GM21390 (cell line): ENCODE measurements around the gene PRSS57.
A peak's percentile ranks its signal among the peaks of the same experiment; 100 is the strongest.
"Not testable (repeated sequence)": the region's sequence is repeated elsewhere in the genome, so short reads cannot be mapped to it uniquely, and the experiment has no call there.

Experiments used
- ATAC-seq: cut with Tn5 transposase; IDR thresholded peaks from one replicate; pipeline ENCODE4 v1.9.1; 2021; ENCODE audit not compliant: unreplicated experiment

Gene PRSS57

DNA sequence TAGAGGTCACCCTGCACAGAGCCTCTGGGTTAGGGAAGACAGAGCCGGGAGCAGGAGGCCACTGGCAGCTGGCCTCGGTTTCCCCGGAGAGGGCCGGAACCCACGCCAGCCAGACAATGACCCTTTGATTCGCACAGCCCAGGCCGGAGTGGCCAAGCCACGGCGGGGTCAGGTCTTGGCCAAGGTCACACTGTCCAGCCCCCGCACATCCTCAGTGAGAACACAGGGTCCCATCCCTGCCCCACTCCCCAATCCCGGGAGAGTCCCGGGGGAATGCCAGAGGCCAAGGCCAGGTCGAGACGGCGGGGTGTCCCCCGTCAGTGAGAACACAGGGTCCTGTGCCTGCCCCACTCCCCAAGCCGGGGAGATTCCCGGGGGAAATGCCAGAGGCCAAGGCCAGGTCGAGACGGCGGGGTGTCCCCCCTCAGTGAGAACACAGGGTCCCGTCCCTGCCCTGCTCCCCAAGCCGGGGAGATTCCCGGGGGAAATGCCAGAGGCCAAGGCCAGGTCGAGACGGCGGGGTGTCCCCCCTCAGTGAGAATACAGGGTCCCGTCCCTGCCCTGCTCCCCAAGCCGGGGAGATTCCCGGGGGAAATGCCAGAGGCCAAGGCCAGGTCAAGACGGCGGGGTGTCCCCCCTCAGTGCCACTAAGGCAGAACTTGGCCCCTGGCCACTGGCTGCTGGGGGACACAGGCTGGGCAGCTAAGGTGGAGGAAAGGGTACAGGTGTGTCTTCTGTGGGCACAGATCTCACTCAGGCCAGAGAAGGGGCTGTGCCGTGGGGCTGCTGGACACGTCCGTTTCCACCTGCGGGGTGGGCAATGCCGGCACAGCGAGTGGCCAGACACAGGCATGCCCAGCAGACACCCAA, 20.7 kb downstream of the PRSS57 start:
- no peak for ATAC-seq

DNA sequence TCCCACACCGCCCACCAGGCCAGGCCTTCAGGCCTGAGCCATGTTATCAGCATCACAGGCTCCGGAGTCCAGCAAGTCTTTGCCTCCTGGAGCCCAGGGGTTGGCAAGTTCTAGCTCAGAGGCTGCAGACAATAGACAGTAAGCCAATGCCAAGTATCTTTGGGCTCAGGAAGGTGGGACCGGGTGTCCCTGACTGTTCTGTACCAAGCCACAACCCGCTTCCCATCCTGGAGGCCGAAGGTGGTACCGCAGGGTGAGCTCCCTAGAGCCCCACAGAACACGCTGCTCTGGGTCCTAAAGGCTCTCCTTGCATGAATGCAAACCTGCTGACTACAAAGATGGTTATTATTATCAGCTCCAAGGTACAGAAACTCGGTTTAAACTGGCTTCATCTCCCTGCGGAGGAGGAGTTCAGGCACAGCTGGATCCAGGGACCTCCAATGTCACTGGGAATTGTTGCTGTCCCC, 24.6 kb downstream of the PRSS57 start:
- ATAC-seq, result no peak

DNA sequence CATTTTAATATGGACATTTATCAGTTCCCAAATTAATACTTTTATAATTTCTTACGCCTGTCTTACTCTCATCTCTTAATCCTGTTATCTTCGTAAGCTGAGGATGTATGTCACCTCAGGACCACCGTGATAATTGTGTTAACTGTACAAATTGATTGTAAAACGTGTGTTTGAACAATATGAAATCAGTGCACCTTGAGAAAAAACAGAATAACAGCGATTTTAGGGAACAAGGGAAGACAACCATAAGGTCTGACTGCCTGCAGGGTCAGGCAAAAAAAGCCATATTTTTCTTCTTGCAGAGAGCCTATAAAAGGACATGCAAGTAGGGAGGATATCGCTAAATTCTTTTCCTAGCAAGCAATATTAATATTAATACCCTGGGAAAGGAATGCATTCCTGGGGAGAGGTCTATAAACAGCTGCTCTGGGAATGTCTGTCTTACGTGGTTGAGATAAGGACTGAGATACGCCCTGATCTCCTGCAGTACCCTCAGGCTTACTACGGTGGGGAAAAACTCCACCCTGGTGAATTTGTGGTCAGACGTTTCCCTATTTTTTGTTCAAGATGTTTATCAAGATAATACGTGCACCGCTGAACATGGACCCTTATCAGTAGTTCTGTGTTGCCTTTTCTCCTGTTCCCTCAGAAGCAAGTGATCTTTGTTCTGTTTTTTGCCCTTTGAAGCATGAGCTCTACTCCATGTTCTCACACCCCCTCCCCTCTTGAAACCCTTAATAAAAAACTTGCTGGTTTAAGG, 26.4 kb downstream of the PRSS57 start:
- ATAC-seq, result not testable (repeated sequence)

DNA sequence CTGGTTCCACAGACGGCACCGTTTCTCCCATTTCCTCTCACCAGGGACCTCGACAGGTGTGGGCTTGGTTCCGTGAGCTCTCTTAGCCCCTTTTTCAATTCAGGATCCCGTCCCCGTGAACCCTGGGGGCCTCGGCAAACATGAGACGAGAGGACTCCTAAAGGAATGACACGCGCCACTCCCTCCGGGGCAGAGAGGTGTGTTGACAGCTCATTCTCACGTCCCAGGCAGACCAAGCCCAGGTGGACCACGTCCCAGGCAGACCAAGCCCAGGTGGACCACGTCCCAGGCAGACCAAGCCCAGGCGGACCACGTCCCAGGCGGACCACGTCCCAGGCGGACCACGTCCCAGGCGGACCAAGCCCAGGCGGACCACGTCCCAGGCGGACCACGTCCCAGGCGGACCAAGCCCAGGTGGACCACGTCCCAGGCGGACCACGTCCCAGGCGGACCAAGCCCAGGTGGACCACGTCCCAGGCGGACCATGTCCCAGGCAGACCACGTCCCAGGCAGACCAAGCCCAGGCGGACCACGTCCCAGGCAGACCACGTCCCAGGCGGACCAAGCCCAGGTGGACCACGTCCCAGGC, 28.2 kb downstream of the PRSS57 start:
- ATAC-seq, result not testable (repeated sequence)

DNA sequence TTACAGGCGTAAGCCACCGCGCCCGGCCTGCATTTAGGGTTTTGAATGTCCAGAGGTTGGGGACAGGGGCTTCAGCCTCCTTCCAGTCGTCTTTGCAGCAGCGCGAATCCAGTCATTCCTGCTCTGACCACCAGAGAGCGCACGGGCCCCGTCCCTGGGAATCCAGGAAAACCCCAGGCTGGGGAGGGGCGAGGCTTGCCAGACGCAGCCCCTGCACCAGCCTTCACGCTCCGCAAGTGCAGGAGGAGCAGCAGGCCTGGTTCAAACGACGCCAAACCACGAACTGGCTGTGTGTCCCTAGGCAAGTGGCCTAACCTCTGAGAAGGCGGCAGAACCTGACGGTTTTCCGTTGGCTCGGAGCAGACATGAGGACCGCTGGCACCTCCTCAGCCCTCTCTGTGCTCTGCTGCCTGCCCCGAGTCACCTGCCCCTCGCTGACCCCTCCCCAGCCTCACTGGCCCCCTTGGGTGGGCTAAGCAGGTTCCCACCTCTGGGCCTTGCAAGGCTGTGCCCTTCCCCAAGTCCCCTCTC, 30.3 kb downstream of the PRSS57 start:
- no peak for ATAC-seq

DNA sequence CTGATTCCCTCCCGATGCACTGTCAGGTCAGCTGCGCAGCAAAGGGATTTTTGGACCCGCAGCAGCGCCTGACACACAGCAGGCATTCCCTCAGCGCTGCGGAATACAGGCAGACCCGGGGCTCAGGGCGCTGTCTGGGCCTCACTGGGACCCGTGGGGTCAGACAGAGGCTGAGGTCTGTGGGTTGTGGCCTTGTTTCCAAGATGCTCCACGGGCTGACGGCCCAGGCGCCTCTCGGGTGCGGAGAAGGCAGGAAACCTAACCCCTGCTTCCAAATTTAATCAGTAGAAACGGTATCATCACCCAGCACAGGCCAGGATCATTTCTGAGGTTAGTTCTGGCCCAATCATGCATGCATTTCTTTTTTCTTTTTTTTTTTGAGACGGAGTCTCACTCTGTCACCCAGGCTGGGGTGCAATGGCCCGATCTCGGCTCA, 31.6 kb downstream of the PRSS57 start:
- ATAC-seq, result no peak

DNA sequence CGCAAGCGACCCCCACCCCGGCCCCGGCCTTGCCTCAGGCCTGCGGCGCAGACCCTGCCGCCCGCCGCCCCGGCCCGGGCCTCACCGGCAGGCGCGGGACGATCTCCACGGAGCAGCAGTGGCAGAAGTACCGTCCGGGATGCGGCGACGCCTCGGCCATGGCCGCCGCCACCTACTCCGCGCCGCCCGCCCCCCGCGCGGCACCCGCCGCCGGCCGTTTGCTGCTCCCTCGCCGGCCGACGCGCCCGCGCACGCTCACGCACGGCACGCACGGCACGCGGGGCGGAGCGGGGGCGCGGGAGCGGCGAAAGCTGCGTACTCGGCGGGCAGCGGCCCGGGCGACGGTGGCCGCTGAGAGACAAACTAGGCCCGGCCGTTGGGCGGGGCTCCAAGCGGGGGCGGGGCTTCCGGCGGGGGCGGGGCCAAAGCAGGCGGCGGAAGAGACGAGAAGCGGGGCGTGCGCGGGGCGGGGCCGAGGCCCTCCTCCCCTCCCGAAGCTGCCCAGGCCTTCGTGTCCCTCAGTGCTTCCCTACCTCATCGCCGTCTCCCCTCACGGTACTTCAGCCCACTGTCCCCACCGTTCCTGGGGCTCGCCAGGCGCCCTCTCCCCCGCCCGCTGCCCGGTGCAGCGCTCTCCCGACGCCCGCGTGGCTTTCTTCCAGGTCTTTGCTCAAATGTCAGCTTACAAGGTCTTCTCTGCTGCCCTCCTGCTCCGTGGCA, 32.1 kb downstream of the PRSS57 start, which contains the start of gene RNF126:
Gene RNF126, minus strand, starts transcription at position 253 of the 720 bp plus-strand sequence. Its CDS starts 93 bp downstream, at position 160.
- ATAC-seq, result peak; percentile 57

DNA sequence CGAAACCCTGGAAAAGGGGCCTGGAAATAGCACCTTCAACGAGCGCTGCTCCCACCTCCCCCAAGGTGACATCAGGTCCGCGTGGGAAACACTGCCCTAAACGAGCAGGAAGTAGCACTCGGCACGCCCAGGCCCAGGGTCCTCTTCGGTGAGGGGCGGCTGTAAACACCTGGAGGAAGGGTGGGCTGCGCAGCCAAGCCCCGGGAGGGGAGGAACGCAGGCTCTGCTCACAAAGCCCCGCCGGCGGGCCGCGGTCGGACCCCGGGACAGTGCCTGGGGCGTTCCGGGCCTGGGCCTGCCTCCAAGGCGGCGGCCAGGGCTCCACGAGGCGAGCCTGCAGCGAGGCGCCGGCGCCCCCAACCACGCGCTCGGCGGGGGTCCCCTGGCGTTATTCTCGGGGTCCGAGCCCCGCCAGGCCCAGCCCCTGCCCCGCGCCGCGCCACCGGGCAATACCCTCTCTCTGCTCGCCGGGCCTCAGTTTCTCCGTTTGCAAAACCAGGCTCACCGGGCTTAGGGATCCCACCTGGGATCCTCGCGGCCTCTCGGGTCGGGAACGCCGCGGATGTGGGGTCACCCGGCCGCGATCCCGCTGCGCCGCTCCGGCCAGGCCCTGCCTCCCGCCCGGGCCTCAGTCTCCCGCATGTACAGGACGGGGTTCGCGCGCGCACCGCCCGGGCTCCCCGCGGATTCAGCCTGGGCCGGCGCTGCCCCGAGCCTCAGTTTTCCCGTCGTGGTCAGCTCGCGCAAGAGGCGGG, 32.9 kb downstream of the PRSS57 start:
- ATAC-seq, result no peak

DNA sequence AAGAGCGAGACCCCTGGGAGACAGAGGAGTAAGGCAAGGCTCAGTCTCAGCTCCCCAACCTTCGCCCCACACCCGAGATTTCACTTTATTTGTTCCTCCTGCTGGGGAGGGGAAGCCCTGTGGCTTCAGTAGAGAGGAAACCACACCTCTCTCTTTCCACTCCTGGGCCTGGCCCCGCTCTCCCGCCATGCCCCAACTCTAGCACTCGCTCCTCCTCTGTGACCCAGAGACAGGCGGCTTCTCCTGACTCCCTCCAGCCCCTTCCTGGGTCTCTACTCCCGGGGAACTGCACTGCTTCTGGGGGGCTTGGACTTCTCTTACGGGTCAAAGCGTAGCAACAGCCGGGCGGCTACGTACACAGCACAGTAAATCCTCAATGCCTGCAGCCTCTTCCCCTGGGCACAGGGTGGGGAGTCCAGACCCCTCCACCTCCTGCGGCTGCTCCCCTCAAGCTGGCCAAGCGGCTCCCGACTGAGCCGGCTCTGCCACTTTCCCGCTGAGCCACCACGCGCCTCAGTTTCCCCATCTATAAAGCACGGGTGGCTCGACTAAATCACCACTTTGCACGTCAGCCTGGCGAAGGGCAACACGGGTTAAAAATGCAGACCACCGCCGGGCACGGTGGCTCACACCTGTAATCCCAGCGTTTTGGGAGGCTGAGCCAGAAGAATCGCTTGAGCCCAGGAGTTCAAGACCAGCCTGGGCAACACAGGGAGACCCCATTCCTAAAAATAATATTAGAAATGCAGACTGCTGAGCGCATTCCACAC, 33.6 kb downstream of the PRSS57 start:
- ATAC-seq, result no peak

DNA sequence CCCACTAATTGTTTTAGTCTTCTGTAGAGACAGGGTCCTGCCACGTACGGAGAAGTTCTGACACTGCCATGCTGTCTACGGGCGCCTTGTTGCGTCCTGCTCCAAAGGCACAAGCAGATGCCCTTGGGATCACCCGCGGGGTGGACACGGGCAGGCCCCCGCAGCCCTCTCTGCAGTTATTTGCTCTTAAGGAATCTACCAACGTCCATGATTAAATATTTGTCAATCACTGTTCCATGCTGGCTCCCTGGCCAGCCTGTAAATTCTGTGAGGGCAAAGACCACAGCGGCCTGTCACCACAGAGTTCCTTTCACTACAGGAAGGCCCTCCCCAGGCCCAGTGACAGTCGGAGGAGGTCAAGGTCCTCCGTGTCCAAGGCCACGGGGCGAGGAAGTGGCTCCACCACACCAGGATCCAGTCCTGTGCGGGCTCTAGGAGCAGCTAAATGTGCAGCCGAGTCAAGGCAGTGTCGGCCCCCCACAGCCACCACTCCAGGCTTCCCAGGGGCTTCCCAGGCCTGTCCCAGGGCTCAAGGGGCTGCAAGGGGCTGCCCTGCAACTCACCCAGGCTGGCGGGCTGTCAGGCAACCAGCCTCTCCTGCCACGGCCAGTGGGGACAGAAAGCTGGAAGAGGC, 34.3 kb downstream of the PRSS57 start:
- no peak for ATAC-seq

DNA sequence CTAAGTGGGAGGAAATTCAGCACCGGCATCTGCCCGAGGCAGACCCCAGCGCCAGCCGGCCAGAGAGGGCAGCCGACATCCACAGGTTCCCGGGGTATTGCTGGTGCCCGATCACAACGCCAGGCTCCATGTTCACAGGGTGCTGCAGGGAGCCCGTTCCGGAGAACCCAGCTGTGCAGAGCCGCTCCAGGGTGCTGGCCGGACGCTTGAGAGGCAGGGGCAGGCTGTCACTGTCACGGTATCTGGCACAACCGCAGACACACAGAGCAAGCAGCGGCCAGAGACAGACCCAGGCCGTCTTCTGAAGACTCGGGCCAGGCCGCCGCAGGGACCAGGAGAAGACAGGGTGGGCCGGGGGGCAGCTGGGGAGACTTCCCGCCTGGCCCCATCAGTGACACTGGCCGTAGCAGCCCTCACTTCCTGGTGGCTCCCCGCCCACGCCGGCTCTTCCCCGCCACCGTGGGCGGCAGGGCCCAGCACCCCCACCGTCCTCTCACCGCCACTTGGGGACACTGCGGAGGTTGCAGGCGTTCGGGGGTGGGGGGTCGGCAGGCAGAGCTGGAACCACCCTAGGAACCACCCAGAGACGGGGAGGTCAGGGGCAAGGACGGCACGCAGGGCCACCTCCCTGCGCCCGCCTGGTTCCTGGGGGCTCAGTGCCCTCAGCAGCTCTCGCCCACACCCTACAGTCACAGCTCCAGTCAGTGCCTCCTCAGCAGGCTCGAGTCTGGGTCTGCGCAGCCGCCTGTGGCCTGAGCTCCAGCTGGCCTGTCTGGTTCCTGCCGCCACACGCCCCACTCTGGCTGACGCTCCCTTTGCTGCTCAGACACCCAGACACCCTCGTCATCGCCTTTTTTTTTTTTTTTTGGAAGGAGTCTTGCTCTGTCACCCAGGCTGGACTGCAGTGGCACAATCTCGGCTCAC, 36.1 kb downstream of the PRSS57 start:
- no peak for ATAC-seq

DNA sequence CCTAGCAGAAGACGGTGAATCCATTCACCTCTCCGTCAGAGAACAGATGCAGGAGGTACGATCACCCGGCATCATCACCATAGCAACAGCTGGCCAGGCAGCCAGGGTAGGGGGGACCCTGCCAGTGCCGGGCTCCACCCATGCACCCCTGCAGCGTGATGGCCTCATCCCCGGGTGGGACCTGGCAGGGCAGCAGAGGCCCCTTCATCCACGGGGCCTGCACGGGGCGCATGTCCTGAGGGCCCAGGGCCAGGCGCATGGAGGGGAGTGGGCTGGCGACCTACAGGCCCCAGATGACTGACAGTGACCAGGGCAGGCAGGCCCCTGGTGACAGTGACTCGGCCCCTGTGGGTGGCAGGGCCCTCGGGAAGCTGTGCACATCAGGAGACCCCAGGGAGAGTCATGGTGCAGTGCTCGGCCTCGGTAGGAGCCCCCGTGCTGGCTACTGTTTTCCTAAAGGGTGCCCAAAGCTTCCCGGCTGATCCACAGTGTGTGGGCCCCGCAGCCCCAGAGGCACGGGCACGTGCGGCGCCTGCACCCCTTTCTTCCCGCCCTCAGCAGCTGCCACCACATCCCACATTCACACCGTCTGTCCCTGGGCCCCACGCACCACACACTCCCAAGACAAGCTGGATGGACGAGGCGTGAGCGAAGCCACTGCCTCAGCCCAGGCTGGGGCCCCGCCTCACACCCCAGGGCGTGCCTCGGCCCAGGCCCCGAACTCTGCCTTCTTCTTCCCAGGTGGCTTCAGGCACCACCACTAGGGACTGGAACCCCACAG, 37.0 kb downstream of the PRSS57 start:
- no peak for ATAC-seq

DNA sequence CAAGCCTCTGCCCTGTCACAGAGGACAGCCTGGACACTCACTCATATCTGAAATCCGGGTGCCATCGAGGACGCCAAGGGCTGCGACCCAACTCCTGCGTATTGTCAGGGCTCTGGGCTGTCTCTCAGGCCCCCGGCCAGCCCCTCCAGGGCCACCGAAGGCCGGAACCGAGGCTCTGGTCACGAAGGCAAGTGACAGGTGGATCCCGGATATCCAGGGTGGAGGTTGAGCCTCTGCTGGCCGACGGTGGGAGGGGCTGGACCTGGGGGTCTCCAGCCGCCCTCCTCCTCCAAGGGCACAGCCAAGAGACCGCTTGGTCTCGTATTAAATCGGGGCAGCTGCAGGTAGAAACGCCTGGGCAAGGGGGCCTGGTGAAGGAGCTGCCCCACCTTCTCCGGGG, 37.6 kb downstream of the PRSS57 start:
- ATAC-seq, result no peak

DNA sequence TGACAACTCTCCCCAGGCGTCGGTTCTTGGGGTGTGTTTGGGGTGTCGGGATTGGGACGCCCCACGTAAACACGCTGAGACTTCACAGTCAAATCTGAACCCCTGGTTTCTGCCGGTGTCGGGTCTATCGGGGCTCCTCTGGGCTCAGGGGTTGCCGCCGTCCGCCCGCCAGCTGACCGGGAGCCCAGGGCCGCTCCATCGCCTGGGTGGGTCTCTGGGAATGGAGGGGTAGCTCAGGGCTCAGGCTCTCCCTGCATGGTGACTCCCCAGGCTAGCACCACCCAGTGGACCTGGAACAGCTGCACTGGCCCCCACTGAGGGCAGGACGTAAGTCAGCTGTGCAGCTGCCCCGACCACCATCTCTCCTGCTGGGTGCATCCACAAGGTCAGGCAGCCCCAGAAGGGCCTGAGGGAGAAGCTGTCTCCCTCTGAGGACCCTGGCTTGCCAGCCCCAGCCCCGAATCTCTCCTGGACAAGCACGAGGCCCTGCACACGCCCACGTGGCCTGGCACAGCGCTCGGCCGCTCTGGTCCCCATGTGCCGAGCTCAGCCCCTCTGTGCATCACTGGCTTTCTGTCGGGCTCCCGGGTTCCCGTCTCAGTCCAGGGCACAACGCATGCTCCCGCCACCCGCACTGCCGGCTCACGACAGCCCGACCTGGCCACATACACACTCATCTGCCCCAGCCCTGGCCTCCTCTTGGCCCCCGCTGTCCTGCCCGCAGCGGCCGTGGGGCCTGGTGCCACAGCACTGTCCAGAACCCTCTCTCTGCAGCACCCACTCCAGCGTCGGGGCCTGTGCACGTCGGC, 38.3 kb downstream of the PRSS57 start:
- no peak for ATAC-seq

DNA sequence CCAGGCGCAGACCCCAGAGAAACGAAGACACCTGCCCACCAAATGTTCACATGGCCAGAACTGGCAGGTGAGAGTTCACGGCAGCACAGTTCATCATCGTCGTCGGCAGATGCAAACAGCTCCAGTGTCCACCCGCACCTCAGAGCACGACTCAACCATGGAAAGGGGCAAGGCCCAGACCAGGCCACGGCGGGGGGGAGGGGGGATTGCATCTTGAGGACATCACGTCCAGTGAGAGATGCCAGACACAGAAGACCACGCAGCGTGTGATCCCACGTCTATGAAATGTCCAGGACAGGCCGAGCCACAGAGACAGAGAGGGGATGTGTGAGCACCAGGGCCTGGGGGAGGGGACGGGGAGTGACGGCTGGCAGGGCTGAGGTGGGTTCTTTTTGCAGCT, 39.6 kb downstream of the PRSS57 start:
- no peak for ATAC-seq

DNA sequence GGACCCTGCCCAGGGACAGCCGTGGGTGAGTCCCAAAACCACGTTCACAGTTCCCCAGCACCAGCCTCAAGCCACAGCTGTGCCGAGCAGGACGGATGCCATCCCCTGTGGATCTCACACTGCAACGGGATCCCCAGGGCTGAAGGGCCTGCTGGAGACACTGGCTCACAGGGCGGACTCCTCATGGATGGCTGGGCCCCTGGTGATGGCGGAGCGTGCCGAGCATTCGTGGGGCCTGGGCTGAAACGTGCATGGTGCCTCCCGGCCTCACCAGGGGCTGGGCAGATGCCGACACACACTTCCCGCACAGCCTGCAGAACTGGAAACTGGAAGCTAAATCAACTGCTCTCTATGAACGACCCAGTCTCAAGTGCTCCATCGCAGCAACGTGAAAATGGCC, 41.8 kb downstream of the PRSS57 start:
- no peak for ATAC-seq
